Skeletal muscle cell (primary cell): Measurements from ENCODE around the gene RXYLT1.
"Not testable (repeated sequence)": the region's sequence is repeated elsewhere in the genome, so short reads cannot be mapped to it uniquely, and the experiment has no call there.

ENCODE experiments used
- DNase-seq: peaks from one replicate; pipeline ENCODE4 v3.0.0-alpha.2; 2010; ENCODE audit warnings: low read depth
- H3K4me3 ChIP-seq: 2 replicates; pipeline ENCODE4 v1.5.1; 2011; ENCODE audit warnings: low read depth, mild to moderate bottlenecking, control low read depth, low read length, moderate library complexity

Gene RXYLT1

GRCh38 chr12:63779498-63780481 lies at the start of gene RXYLT1:
Gene RXYLT1 (plus strand): TSS chr12:63779909. CDS start chr12:63779961, 52 bp downstream.
- H3K4me3 ChIP-seq: peak within 1 kb of the TSS; percentile 85
- peak; percentile 24 for DNase-seq

GRCh38 chr12:63732779-63733178 lies 46.9 kb upstream of the RXYLT1 start:
- not testable (repeated sequence) for H3K4me3 ChIP-seq, DNase-seq

GRCh38 chr12:63733585-63733984 lies 46.1 kb upstream of the RXYLT1 start:
- not testable (repeated sequence) for DNase-seq, H3K4me3 ChIP-seq

GRCh38 chr12:63740551-63740950 lies 39.2 kb upstream of the RXYLT1 start:
- H3K4me3 ChIP-seq, DNase-seq: not testable (repeated sequence)

GRCh38 chr12:63741431-63741830 lies 38.3 kb upstream of the RXYLT1 start:
- not testable (repeated sequence) for DNase-seq, H3K4me3 ChIP-seq

- DNase-seq: not testable (repeated sequence)
Observed at GRCh38 chr12:63744110-63744509, 35.6 kb upstream of the RXYLT1 start.

GRCh38 chr12:63746470-63746869 lies 33.2 kb upstream of the RXYLT1 start:
- DNase-seq, H3K4me3 ChIP-seq: not testable (repeated sequence)

More at GRCh38 chr12:63744110-63744509, 35.6 kb upstream of the RXYLT1 start:
- not testable (repeated sequence) for H3K4me3 ChIP-seq

GRCh38 chr12:63747136-63747535 lies 32.6 kb upstream of the RXYLT1 start:
- not testable (repeated sequence) for DNase-seq, H3K4me3 ChIP-seq

- DNase-seq: no peak
- no peak overlapping the region for H3K4me3 ChIP-seq
Observed at GRCh38 chr12:63747553-63747952, 32.2 kb upstream of the RXYLT1 start.

GRCh38 chr12:63752283-63752682 lies 27.4 kb upstream of the RXYLT1 start:
- no peak for DNase-seq

GRCh38 chr12:63752841-63753240 lies 26.9 kb upstream of the RXYLT1 start:
- DNase-seq: no peak
- H3K4me3 ChIP-seq: no peak overlapping the region

More at GRCh38 chr12:63752283-63752682, 27.4 kb upstream of the RXYLT1 start:
- no peak overlapping the region for H3K4me3 ChIP-seq

GRCh38 chr12:63753743-63754142 lies 26.0 kb upstream of the RXYLT1 start:
- no peak for DNase-seq
- H3K4me3 ChIP-seq: no peak overlapping the region

- DNase-seq: no peak
- H3K4me3 ChIP-seq: no peak overlapping the region
Observed at GRCh38 chr12:63764481-63764880, 15.2 kb upstream of the RXYLT1 start.

GRCh38 chr12:63766498-63766897 lies 13.2 kb upstream of the RXYLT1 start:
- no peak overlapping the region for H3K4me3 ChIP-seq
- no peak for DNase-seq

- H3K4me3 ChIP-seq: no peak overlapping the region
- DNase-seq: no peak
Observed at GRCh38 chr12:63770375-63770774, 9.3 kb upstream of the RXYLT1 start.

- H3K4me3 ChIP-seq: no peak overlapping the region
- no peak for DNase-seq
Observed at GRCh38 chr12:63777340-63777739, 2.4 kb upstream of the RXYLT1 start.

GRCh38 chr12:63782466-63782865 lies 2.8 kb downstream of the RXYLT1 start:
- no peak for DNase-seq
- H3K4me3 ChIP-seq: no peak overlapping the region

- DNase-seq: no peak
- H3K4me3 ChIP-seq: no peak overlapping the region
Observed at GRCh38 chr12:63787306-63787705, 7.6 kb downstream of the RXYLT1 start.

GRCh38 chr12:63790608-63790945 lies 10.9 kb downstream of the RXYLT1 start:
- H3K4me3 ChIP-seq: no peak overlapping the region
- no peak for DNase-seq

- no peak for DNase-seq
- no peak overlapping the region for H3K4me3 ChIP-seq
Observed at GRCh38 chr12:63792338-63792737, 12.6 kb downstream of the RXYLT1 start.
